Measurements from ENCODE around the gene GNB3. TPM values are rescaled to one million over a fixed set of nuclear protein-coding genes. Genes with fewer than 3 reads are reported as not detected.

GNB3 gene
- total RNA-seq, 1 donor from 2014 or later = 5.2 TPM

DNA sequence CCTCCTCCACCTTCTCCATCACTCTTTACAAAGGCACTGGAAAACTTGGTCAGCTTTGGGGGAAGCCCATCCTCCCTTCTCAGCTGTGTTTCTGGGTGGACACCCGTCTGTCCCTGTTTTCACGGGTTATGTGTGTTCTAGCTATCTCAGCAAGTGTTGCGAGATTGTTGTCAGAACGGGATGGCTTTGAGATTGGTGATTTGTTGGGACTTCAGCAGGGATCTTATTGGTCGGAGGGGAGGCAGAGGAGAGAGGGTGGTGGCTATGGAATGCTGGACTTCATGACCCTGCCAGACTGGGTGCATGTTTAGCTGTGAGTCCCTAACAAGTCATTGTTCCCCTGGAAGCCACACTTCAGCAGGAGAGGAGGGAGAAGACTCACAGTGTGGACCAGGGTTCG is 13.3 kb downstream of the GNB3 start:
- intact Hi-C loops (cut with DNase I) = no loop called here
- H3K36me3 ChIP-seq = peaks cover 0 to 40% of the 10 kb centered on the region in 2 donors
- no peak for DNase-seq (ENCODE audit: extremely low spot score in 2 of 2)
- H3K4me3 ChIP-seq = no peak overlapping the region
- H3K27ac ChIP-seq = peak overlapping the region; percentile 84
- TF ChIP-seq CTCF (IDR thresholded peaks at IDR 0.05) (no peak), POLR2AphosphoS5 (IDR thresholded peaks at IDR 0.05; ENCODE audit: insufficient read depth in 1 of 2, low read depth in 1 of 2) (no peak), POLR2A (IDR thresholded peaks at IDR 0.05) (no peak)
- H3K9me3 ChIP-seq = no peaks in the 10 kb centered on the region
- H3K27me3 ChIP-seq = no peaks in the 10 kb centered on the region
- H3K4me1 ChIP-seq = peaks cover 21% of the 10 kb centered on the region

DNA sequence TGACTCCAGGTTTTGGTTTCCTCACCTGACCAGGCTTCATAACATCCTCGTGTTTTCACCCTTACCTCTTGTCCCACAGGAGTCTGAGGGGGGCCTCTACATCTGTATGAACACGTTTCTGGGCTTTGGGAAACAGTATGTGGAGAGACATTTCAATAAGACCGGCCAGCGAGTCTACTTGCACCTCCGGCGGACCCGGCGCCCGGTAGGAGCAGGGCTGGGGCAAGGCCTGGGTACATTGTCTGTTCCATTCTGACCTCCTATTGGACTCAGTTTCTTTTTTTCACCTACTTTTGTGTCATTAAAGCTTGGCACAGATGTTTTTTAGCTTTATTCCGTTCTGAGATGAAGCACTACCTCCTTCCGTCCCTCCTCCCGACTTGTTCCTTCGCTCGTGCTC is 14.6 kb downstream of the GNB3 start:
- no peaks in the 10 kb centered on the region for H3K27me3 ChIP-seq
- H3K4me1 ChIP-seq = peaks cover 21% of the 10 kb centered on the region
- intact Hi-C loops (cut with DNase I) = no loop called here
- no peak for TF ChIP-seq POLR2AphosphoS5 (IDR thresholded peaks at IDR 0.05; ENCODE audit: insufficient read depth in 1 of 2, low read depth in 1 of 2)
- TF ChIP-seq CTCF (IDR thresholded peaks at IDR 0.05) = no peak
- no peak for TF ChIP-seq POLR2A (IDR thresholded peaks at IDR 0.05)
- H3K9me3 ChIP-seq = no peaks in the 10 kb centered on the region
- DNase-seq (ENCODE audit: extremely low spot score in 2 of 2) = no peak
- H3K36me3 ChIP-seq = peaks cover 0 to 53% of the 10 kb centered on the region in 2 donors
- H3K4me3 ChIP-seq = no peak overlapping the region
- H3K27ac ChIP-seq = no peak overlapping the region

DNA sequence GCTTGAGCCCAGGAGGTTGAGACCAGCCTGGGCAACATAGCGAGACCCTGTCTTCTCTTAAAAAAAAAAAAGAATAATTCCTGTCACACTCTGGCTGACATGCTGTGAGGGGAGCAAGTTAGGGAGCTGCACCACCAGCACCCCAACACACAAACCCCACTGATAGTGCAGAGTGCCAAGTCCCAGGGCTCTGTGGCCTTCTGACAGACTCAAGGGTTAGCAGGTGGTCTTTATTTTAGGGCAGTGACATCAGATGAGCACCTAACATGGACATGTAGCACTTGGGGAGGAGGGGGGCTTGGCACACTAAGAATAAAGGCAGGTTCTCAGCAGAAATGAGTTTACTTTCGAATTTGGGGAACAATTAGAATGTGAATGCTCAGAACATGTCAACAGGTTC is 18.1 kb downstream of the GNB3 start:
- TF ChIP-seq CTCF (IDR thresholded peaks at IDR 0.05) (no peak), POLR2A (IDR thresholded peaks at IDR 0.05) (no peak), POLR2AphosphoS5 (IDR thresholded peaks at IDR 0.05; ENCODE audit: insufficient read depth in 1 of 2, low read depth in 1 of 2) (no peak)
- intact Hi-C loops (cut with DNase I) = no loop called here
- Histone ChIP-seq H3K27ac (no peak overlapping the region), H3K4me3 (no peak overlapping the region), H3K36me3 (peaks cover 6 to 87% of the 10 kb centered on the region in 2 donors), H3K4me1 (peaks cover 4% of the 10 kb centered on the region), H3K9me3 (no peaks in the 10 kb centered on the region), H3K27me3 (no peaks in the 10 kb centered on the region)
- DNase-seq (ENCODE audit: extremely low spot score in 2 of 2) = no peak

DNA sequence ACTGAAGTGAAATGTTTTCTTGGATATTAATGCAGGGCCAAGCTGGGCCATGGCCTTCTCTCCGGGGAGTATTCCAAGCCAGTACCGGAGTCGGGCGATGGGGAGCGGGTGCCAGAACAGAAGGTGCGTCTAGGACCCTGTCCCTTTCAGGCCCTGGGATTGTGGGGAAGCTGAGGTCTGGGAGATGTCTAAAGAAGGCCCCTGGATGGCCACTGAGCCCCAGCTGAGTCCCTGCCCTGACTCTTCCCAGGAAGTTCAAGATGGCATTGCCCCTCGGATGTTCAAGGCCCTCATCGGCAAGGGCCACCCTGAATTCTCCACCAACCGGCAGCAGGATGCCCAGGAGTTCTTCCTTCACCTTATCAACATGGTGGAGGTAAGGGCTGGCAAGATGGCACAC is 19.4 kb downstream of the GNB3 start:
- Histone ChIP-seq H3K36me3 (peaks cover 6 to 98% of the 10 kb centered on the region in 2 donors), H3K27me3 (no peaks in the 10 kb centered on the region), H3K9me3 (no peaks in the 10 kb centered on the region), H3K4me3 (no peak overlapping the region), H3K27ac (no peak overlapping the region), H3K4me1 (no peaks in the 10 kb centered on the region)
- intact Hi-C loops (cut with DNase I) = no loop called here
- no peak for TF ChIP-seq CTCF (IDR thresholded peaks at IDR 0.05)
- no peak for TF ChIP-seq POLR2AphosphoS5 (IDR thresholded peaks at IDR 0.05; ENCODE audit: insufficient read depth in 1 of 2, low read depth in 1 of 2)
- TF ChIP-seq POLR2A (IDR thresholded peaks at IDR 0.05) = no peak
- no peak for DNase-seq (ENCODE audit: extremely low spot score in 2 of 2)

GRCh38 chr12:6860942-6861341 is 20.2 kb downstream of the GNB3 start:
- Histone ChIP-seq H3K4me1 (no peaks in the 10 kb centered on the region), H3K9me3 (no peaks in the 10 kb centered on the region), H3K36me3 (peaks cover 6 to 93% of the 10 kb centered on the region in 2 donors), H3K27ac (no peak overlapping the region), H3K27me3 (no peaks in the 10 kb centered on the region), H3K4me3 (no peak overlapping the region)
- intact Hi-C loops (cut with DNase I) = no loop called here
- TF ChIP-seq POLR2AphosphoS5 (IDR thresholded peaks at IDR 0.05; ENCODE audit: insufficient read depth in 1 of 2, low read depth in 1 of 2) (no peak), POLR2A (IDR thresholded peaks at IDR 0.05) (no peak), CTCF (IDR thresholded peaks at IDR 0.05) (no peak)
- no peak for DNase-seq (ENCODE audit: extremely low spot score in 2 of 2)
